HG02885 (cell line): ENCODE data around the gene HECW1.

Experiments used
- ATAC-seq: cut with Tn5 transposase; IDR thresholded peaks from one replicate; pipeline ENCODE4 v1.9.1; 2021; ENCODE audit warnings: mild to moderate bottlenecking; ENCODE audit not compliant: unreplicated experiment, poor library complexity

Gene HECW1

DNA sequence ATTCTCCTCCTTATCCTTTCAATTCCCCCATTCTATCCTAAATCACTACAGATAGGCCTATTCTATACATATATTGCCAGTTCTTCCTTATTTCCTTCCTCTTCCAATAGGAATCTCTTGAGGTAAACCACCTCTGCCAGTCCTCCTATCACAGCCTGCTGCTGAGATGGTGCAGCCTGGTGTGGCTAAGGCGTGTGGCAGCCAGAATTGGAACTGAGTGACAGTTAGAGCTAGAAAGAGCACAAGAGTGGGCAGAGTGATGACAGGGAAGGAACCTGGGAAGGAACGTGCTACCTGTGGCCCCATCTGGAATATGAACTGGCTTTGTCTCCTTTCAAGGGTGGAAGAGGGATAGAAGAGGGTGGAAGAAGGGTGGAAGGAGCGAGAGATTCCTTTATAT, 187.7 kb downstream of the HECW1 start:
- ATAC-seq = no peak

DNA sequence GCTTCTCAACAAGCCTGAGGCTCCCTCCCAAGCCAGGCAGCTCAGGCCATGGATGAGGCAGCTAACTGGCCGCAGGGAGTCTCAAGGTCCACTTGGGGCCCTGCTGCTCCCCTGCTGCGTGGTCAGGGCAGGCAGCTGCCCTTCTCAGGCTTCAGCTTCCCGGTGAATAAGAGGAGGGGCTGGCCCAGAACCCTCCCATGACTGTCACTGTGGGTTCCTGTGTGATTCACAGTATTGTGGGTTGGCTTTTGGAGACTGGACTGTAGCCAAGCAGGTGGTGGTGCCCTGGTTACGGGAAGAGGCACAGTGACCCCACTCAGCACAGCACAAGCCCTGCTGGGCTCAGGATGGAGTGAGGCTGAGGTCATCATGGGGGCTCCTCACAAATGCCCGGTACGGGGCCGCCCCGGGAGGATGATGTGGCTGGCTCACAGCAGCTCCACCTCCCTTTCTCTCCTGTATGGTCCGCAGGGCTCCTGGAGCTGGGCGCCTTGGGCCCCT, 189.8 kb downstream of the HECW1 start:
- ATAC-seq = no peak

DNA sequence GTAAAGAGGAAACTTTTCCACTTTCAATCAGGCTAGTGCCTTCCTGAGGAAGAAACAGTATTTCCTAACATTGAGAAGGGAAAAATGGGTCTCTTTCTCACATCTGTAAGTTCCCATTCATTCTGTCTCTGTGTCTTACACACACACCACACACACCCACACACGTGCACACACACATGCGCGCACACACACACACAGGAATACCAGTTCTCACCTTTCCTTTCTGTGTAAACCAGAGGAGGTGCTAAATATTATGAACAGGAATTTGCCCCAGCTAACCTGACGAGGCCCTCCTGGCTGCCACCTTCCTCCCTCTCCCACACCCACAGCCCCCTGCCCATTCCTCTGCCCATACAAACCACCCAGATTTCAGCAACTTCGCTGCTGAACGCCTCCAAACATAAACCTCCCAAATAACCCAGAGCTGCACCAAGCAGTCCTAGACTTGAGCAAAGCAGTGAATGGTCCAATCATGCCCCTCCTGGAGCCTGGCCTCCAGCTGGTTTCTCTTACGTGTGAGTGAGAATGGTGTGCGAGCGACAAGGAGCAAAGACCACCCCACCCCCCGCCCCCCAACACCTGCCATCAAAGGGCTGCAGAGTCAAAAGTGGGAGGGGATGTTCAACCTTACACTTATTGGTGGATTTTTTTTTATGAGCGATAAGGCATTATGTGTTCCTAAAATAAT, 190.5 kb downstream of the HECW1 start:
- no peak for ATAC-seq

DNA sequence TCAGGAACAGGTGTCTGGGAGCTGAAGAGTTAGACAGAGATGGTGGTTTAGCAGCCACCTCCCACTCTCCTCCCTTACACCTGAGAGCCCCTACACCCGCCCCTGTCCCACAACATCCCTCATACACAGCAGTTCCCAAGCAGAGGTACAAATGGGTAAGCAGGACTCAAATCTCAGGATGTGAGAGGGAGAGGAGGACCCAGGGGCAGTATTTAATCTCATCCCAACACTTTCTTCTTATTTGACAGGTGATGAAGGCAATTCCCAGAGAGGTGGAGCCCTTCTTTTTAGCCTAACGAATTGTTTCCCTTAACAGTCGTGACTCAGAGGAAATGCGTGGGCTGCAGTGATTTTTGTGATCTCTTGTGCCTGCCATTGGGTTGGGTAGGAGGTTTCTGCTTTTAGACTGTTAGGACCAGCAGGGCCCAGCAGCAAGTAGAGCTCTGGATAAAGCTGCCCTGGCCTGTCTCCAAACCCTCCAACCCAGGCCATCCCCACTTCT, 191.3 kb downstream of the HECW1 start:
- peak; percentile 63 for ATAC-seq

DNA sequence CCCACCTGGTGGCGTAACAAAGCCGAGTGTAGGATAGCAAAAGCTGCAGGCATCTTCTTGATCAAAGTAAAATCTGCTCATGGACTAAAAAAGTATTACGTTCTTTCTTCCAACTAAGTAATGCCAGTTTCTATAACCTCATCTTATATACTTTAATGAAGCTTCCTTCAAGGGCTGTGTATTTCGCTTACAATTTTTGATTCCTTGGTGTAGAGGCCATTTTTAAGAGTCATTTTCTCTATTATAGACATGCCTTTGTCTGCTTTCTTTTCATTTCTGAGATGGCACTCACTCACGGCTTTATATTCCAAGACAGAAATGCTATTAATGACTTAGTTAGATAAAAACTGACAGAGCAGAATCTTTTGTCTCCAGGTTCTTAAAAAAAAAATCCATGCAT, 194.0 kb downstream of the HECW1 start:
- ATAC-seq = no peak

DNA sequence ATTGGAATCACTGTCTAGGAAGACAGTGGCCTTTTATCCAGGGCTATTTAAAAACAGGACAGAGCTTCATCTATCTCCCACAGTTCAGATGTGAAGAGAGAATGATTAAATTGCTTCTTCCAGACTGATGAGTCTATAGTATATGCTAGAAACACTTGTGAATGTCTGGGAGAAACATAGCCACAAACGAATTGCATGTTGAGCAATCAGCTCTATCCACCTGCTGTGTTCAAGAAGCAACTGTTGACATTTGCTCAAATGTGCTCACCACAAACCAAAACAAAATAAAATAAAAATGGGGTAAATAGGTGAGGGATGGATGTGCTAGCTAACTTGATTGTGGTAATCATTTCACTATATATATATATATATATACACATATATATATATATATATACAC, 195.1 kb downstream of the HECW1 start:
- no peak for ATAC-seq

DNA sequence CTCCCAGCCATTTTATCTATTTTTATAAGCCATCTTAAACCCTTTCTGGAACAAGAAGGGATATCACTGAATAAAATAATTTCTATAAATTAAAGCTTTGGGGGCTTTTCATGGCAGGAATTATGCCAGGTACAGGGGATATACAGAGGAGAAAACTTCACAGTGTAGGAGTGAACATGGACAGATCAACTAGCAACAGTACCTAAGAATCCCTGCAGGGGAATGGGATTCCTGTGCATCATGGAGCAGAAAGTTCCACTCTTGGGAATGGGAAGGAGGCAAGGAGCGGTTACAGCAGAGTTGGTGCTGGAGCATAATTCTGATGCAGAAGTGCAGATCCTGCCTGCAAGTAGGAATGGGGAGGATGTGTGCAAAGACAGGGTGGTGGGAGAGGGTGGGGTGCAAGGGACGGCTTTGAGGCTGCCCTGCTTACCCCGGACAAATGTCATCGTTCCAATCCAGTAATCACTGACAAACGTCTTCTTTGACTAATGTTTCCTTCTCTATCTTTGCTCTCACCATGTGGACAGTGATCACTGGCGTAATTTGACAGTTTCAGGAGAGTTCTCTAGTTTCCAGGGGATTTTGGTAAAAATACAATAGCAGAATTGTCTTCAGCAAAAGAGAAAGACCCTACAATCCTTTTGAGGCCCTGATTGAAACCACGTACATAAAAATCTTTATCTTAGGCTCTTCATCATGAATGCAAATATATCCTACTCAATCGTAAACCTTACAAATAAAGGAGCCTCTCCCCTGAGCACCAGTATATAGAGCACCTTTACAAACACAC, 196.7 kb downstream of the HECW1 start:
- no peak for ATAC-seq

DNA sequence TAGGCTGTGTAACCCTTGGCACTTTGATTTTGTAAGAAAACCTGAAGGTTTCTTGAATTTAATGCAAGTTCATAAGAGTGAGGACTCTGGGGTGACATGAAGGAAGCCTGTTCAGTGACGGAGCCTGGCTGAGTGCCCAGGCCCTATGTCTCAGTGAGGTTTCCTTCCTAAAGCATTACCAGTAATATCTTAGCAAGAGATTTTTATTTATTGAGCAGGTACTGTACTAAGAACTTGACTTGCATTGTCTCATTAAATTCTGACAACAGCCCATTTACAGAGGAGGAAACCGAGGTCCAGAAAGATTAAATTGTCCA, 197.2 kb downstream of the HECW1 start:
- ATAC-seq = no peak

DNA sequence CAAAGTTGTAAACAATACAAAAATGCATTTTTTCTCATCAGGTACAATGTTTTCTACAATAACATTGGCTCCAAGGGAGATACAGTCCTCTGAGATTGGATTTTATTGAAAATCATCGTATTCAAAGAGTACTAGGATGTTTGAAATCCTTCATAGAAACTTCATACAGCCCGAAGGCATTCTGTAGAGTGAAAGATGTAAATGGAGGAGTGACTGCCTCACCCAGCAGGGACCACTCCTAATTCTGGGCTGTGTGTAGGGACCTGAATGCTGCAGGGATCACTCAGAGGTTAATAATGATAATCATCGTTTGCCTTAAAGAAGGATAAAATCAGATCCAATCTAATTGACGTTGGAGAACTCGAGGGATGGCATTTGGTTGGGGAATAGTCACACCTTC, 198.6 kb downstream of the HECW1 start:
- ATAC-seq = no peak

DNA sequence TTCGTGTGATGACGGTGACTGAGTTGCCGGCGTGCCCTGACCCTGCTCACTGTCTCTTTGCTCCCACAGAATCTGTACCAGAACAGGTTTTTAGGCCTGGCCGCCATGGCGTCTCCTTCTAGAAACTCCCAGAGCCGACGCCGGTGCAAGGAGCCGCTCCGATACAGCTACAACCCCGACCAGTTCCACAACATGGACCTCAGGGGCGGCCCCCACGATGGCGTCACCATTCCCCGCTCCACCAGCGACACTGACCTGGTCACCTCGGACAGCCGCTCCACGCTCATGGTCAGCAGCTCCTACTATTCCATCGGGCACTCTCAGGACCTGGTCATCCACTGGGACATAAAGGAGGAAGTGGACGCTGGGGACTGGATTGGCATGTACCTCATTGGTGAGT, 199.2 kb downstream of the HECW1 start:
- no peak for ATAC-seq

DNA sequence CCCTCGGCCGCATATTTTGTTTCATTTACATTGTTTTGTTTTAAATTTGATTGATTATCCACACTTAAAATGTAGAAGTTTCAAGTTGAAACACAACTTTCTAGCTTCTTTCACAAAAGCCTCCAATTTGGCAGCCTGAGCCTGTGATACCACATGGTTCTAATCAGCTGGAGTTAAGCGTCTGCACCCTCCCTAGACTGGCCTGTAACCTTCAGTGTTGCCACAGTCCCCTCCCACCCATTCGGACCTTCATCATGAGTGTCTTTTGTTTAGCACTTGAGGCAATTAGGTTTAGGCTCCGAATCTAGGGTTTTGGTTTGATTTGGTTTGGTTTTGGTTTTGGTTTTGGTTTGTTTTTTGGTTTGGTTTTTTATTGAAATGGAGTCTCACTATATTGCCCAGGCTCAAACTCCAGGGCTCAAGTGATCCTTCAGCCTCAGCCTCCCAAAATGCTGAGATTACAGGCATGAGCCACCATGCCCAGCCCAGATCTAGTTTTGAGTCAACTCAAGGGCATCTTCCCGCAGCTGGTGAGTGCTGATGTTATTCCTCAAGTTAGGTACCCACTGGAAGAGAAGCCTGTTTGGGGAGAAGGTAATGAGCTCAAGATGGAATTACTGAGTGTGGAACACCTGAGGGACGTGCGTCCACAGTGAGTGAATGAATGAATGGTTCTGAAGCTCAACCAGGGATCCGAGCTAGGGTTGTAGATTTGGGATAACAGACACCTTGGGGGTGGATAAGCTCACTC, 201.4 kb downstream of the HECW1 start:
- no peak for ATAC-seq

DNA sequence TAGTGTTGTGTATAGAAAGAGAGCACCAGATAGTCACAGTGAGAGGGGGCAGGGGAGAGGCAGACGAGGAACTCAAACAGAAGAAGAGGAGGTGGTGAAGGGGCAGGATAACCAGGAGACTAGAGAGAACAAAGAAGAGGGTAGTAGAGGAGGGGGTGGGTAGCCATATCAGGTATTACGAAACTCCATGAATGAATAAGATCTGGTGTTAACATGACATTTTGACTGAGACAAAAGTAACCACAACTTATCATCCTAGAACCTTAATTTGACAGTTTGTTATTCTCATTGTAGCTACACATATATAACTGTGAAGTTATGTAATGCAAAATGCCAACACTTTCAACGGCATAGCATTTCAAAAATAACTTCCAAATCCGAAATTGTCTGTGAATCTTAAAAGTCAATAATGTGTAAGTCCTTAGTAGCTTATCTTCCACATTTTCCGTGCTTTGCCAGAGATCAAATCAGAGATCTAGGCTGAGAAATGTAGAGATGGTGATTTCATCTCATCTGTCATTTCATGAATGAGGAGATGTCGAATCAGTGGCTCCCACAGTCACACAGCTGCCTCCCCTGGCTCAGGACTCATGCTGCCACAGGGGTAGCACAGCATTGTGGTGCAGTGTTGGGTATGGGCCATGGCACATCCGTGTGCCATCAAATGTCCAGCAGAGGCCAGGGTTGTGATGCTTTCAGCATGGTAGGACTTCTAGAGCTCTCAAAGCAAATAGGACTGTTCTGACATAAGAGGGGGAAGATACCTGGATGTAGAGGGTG, 202.1 kb downstream of the HECW1 start:
- peak; percentile 77 for ATAC-seq

DNA sequence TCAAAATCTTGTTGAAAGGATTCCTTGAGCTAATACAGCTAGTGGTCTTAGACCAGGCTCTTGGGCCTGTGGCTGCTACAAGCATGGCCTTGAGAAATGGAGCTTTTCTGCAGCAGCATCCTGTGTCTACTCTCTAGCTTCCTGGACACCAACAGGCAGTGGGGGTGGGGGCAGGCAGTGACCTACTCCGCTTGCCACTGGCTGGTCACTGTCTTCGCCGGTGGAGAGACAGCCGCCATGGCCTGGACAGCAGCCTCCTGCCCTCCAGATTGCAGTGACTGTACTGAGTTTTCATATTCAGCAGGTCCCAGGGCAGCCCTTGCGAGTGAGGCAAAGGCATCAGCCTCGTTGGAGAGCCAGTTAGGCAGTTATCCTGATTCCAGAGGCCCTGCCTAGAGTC, 204.6 kb downstream of the HECW1 start:
- ATAC-seq = no peak

DNA sequence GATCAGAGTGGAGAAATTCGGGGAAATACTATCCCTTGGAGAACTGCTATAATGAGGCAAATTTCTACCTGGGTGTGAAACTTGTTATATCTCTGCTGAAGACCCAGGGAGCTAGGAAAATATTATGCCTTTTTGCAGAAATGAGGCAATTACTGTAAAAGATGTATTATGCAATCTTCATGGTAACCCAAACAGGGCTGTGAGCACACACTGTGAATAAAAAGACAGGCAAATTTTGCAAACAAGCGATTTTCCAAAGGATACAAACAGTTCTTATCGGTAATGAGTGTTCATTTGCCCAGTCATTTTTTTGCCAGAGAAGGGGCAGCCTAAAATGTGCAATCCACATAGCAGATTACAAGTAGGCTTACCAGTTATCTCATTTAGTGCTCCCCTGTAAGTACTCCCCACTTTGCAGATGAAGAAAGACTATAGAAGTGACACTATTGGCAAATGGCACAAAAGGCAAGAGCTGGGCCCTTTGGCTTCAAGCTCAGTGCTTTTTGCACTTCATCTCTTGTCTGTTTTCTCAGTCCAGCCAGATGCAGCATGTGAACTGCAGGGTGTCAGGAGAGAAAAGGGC, 205.8 kb downstream of the HECW1 start:
- ATAC-seq = no peak

DNA sequence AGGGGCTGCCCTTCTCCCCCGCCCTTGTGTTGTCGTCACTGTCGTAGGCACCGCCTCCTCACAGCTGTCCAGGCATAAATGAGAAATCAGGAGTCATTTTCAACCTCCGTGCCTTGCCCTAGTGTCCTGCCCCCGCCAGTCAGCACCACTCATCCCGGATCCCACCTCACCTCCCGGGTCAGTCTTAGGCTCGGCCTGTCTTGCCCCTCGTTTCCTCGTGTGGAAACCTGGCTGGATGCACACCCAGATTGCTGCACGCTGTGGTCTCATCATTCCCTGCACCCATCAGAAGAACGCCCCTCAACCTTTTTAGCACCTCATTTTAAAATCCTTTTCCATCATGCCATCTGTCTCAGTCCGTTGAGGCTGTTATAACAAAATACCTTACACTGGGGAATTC, 213.1 kb downstream of the HECW1 start:
- ATAC-seq = no peak

DNA sequence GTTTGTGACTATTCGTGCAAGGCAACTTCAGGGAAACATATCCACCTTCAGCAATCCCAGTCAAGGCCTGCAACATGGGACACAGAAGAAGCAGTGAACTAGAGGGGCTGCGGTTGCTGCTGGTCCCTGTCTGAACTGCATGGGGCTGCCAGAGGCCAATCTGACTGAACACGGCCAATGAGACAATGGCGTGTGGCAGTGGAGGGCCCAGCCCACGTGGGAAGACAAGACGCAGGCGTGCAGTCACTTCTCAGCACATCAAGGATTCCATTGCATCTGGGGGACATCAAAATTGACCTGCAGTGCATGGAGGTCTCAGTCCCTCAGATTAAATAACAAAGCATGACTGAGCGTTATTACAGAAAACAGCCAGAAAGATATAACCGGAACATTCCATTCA, 215.9 kb downstream of the HECW1 start:
- no peak for ATAC-seq

DNA sequence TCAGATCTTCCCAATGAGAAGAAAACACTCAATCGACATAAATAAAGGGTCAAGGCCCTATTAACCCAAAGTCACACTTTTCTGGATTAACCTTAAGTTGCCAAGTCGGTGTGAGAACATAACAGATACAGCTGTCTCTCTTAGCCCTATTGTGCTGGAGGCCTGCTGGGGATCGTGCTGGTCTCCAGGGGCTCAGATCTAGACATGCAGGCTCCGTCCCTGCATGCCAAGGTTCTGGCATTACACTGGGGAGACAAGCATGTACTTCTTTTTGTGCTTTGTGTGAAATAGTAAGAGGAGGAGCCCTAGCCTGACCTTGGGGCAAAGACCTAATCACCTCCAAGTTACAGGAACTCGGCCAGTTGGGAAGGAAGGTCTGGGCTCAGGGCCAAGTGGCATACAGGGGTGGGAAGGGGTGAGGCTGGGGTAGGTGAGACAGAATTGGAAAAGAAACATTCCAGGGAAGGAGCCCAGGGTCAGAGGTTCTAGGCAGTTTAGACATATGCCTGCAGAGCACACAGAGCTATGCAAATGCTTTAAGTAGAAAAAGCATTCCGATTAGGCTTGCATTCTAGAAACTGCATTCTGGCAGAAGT, 216.4 kb downstream of the HECW1 start:
- no peak for ATAC-seq

DNA sequence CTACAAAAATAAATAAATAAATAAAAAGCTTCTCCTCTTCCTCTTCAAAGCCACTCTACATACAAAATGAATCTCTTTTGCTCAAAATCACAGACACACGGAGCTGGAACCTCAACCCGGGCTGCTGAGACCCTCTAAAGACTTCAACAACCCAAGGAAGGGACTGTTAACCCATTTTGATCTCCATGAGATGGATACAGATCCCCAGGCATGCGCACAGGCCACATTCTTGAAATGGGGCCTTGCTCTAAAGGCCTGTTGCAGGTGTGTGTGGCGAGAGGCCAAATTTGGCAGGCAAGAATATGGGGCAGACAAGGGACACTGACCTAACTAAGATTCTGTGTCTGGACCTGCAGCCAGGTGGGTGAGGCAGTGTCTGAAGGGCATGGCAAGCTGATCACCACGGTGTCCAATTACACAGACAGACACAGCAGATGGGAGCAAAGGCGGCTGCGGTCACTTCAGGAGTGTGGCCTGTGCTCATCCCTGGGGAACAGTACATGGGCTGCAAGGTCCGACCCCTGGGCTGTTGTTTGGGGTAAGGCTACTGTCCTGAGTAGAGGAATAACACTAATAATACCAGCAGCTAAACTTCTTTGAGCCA, 219.8 kb downstream of the HECW1 start:
- no peak for ATAC-seq

DNA sequence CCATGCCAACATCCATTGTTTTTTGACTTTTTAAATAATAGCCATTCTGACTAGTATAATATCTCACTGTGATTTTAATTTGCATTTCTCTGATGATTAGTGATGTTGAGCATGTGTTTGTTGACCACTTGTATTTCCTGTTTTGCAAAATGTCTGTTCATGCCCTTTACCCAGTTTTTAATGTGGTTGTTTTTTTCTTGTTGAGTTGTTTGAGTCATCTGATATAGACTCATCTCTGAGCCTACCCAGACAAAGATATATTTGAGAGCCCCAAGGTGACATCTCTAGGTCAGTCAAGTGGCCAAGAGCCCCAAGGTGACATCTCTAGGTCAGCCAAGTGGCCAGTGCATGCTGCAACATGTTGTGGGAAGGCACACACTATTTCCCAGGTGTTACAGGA, 224.7 kb downstream of the HECW1 start:
- no peak for ATAC-seq
